HEK293T (cell line): ENCODE results near the gene MAST4.

Experiments
- CTCF ChIA-PET: fragments of 350-600 bp; formaldehyde crosslinking; extraction: SDS; loops from one replicate; lab custom pipeline; 2021; ENCODE audit warnings: antibody characterized with exemption, inconsistent platforms; lab: Yijun Ruan, JAX
- POLR2A ChIA-PET: fragments of 350-600 bp; formaldehyde crosslinking; extraction: SDS; loops from one replicate; lab custom pipeline; 2020; ENCODE audit warnings: antibody characterized with exemption, inconsistent platforms; lab: Yijun Ruan, JAX
- DNase-seq: peaks from one replicate; pipeline ENCODE4 v3.0.0; 2012; ENCODE audit warnings: mixed read lengths; ENCODE audit errors: extremely low spot score
- ARNT ChIP-seq: fragments of 450-650 bp; IDR thresholded peaks from 2 replicates; pipeline ENCODE4 v1.6.1; 2017; ENCODE audit warnings: mild to moderate bottlenecking
- BHLHE40 ChIP-seq: fragments of 450-650 bp; IDR thresholded peaks from 2 replicates; pipeline ENCODE4 v1.6.1; 2016; ENCODE audit warnings: mild to moderate bottlenecking, moderate library complexity, borderline replicate concordance
- CTBP1 ChIP-seq: fragments of 450-650 bp; IDR thresholded peaks from 2 replicates; pipeline ENCODE4 v1.6.1; 2016; ENCODE audit warnings: borderline replicate concordance
- ELF4 ChIP-seq: fragments of 450-650 bp; IDR thresholded peaks from 2 replicates; pipeline ENCODE4 v1.6.1; 2017; ENCODE audit warnings: antibody characterized with exemption
- FOXA1 ChIP-seq: fragments of 450-650 bp; IDR thresholded peaks from 2 replicates; pipeline ENCODE4 v1.6.1; 2016; ENCODE audit warnings: mild to moderate bottlenecking
- FOXK2 ChIP-seq: fragments of 450-650 bp; IDR thresholded peaks from 2 replicates; pipeline ENCODE4 v1.6.1; 2016; ENCODE audit warnings: mild to moderate bottlenecking
- FOXM1 ChIP-seq: fragments of 450-650 bp; IDR thresholded peaks from 2 replicates; pipeline ENCODE4 v1.6.1; 2017; ENCODE audit warnings: mild to moderate bottlenecking, borderline replicate concordance
- HDGF ChIP-seq: fragments of 450-650 bp; IDR thresholded peaks from 2 replicates; pipeline ENCODE4 v1.6.1; 2017; ENCODE audit warnings: antibody characterized with exemption, borderline replicate concordance
- L3MBTL2 ChIP-seq: fragments of 450-650 bp; conservative IDR thresholded peaks from 2 replicates; pipeline ENCODE4 v1.6.1; 2016; ENCODE audit warnings: mild to moderate bottlenecking
- LEF1 ChIP-seq: fragments of 450-650 bp; IDR thresholded peaks from 2 replicates; pipeline ENCODE4 v1.6.1; 2017; ENCODE audit warnings: mild to moderate bottlenecking, borderline replicate concordance
- NFRKB ChIP-seq: fragments of 450-650 bp; IDR thresholded peaks from 2 replicates; pipeline ENCODE4 v1.6.1; 2016; ENCODE audit warnings: mild to moderate bottlenecking, moderate library complexity
- PKNOX1 ChIP-seq: fragments of 450-650 bp; IDR thresholded peaks from 2 replicates; pipeline ENCODE4 v1.6.1; 2016
- SP1 ChIP-seq: fragments of 450-650 bp; IDR thresholded peaks from 2 replicates; pipeline ENCODE4 v1.6.1; 2017
- SUZ12 ChIP-seq: fragments of 450-650 bp; IDR thresholded peaks from 2 replicates; pipeline ENCODE4 v1.6.1; 2016; ENCODE audit warnings: mild to moderate bottlenecking
- TARDBP ChIP-seq: fragments of 450-650 bp; IDR thresholded peaks from 2 replicates; pipeline ENCODE4 v1.6.1; 2016
- ZNF384 ChIP-seq: fragments of 450-650 bp; IDR thresholded peaks from 2 replicates; pipeline ENCODE4 v1.6.1; 2016

MAST4 gene

GRCh38 chr5:67065696-67066095 is 469.5 kb downstream of the MAST4 start:
- ChIA-PET CTCF (no interaction called here), POLR2A (no interaction called here)
- no peak for DNase-seq

GRCh38 chr5:67066815-67067214 is 470.6 kb downstream of the MAST4 start:
- POLR2A ChIA-PET = no interaction called here
- TF ChIP-seq CTBP1 = no peak
- TF ChIP-seq NFRKB = no peak
- TF ChIP-seq L3MBTL2 = no peak
- TF ChIP-seq HDGF = no peak
- no peak for TF ChIP-seq SP1
- TF ChIP-seq TARDBP = no peak
- no peak for TF ChIP-seq SUZ12
- TF ChIP-seq FOXA1 = no peak
- TF ChIP-seq ELF4 = no peak
- no peak for TF ChIP-seq BHLHE40
- no peak for TF ChIP-seq ARNT
- TF ChIP-seq FOXM1 = no peak
- CTCF ChIA-PET = no interaction called here
- DNase-seq = no peak

More at GRCh38 chr5:67065696-67066095, 469.5 kb downstream of the MAST4 start:
- TF ChIP-seq SUZ12 (no peak), FOXA1 (no peak), SP1 (no peak), BHLHE40 (no peak), CTBP1 (no peak), ARNT (no peak)

DNA sequence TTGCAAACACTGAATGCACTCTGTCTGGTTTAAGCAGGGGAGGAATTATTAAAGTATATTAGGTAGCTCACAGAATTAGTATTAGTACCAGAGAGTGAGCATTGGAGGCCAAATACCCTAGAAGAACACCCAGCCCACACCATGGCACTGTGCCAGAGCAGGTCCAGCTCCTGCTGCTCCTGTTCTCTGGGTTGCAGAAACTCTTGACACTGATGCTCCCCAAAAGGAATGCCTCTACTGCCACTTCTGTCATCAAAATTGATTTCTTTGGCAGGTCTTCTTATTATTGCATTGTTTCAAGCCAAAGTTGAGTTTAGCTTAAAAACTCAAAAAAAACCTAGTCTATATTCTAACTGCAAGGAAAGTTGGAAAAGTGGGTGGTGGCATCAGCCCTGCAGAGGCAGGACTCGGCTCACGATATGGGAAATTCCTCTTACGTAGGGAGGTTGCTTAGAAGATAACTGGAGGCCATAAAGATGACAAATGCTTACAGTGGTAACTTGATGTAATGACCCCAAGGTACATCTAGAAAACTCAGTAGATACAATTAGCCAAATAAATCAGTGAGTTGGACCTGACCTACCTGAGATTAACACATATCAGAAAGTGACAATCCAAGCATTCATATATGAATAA is 477.0 kb downstream of the MAST4 start:
- no peak for DNase-seq
- ChIA-PET POLR2A (no interaction called here), CTCF (no interaction called here)
- TF ChIP-seq PKNOX1 (0 out of 2 replicates have a peak, but pooled peaks have one; percentile 26), BHLHE40 (no peak)

GRCh38 chr5:67077296-67077695 is 481.1 kb downstream of the MAST4 start:
- CTCF ChIA-PET = no interaction called here

DNA sequence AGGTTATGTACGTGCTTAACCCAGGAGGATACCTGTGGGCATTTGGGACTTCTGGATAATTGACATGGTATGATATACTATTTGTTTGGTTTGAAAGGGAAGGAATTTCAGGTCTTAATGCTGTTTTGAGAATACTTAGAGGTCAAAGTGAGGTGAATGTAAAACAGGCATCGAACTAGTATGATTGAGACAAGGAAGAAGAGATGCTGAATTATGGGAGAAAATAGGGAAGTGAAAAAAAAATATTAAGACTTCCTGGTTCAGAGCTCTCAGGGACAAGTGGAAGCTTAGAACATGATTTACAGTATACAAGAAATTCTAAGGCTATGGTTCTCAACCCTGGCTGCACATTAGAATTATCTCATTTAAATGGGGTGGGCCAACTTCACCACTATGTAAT is 485.1 kb downstream of the MAST4 start:
- no peak for DNase-seq
- POLR2A ChIA-PET = no interaction called here
- TF ChIP-seq FOXA1 = no peak
- no peak for TF ChIP-seq SUZ12
- no peak for TF ChIP-seq ARNT
- TF ChIP-seq FOXM1 = no peak
- TF ChIP-seq NFRKB = no peak
- CTCF ChIA-PET = no interaction called here

More at GRCh38 chr5:67077296-67077695, 481.1 kb downstream of the MAST4 start:
- TF ChIP-seq ZNF384 (no peak), L3MBTL2 (no peak), ELF4 (no peak), PKNOX1 (no peak), BHLHE40 (no peak), SP1 (no peak), CTBP1 (no peak), FOXA1 (no peak), HDGF (no peak), SUZ12 (no peak), FOXK2 (no peak), LEF1 (no peak), FOXM1 (no peak)
- POLR2A ChIA-PET = no interaction called here
- DNase-seq = no peak

GRCh38 chr5:67082941-67083340 is 486.7 kb downstream of the MAST4 start:
- DNase-seq = no peak
- ChIA-PET CTCF (interaction anchor here (0.6 kb wide), 1 partner anchor 15 kb away, joined by 3 read pairs; no protein-coding TSS in a partner anchor), POLR2A (no interaction called here)
- TF ChIP-seq CTBP1 (no peak), FOXA1 (no peak), ARNT (no peak), ZNF384 (no peak)

DNA sequence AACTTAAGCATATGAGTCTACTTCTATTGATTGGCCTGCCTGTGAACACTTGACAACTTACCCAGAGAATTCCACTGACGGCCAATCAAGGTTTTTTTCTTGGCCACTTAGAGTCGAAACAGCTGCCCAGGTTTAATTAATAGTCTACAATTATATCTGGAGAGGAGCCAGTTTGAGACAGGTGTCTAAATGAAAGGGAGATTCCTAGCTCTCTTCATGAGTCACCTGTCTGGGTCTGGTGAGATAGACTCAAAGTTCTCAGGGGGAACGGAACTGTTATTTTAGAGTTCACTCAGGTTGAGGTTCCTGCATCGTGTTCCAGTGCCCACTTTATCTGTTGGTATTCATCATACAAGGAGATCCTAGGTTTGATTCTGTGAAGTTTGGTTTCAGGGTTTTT is 489.4 kb downstream of the MAST4 start:
- ChIA-PET POLR2A (no interaction called here), CTCF (no interaction called here)
- no peak for DNase-seq
- no peak for TF ChIP-seq ELF4
- no peak for TF ChIP-seq BHLHE40
- no peak for TF ChIP-seq TARDBP
- no peak for TF ChIP-seq FOXK2
- TF ChIP-seq ARNT = no peak
- TF ChIP-seq FOXA1 = no peak
- no peak for TF ChIP-seq LEF1

GRCh38 chr5:67089200-67089725 is 493.1 kb downstream of the MAST4 start:
- TF ChIP-seq SP1 = no peak
- no peak for TF ChIP-seq CTBP1
- no peak for TF ChIP-seq L3MBTL2
- TF ChIP-seq PKNOX1 = no peak
- no peak for TF ChIP-seq SUZ12
- TF ChIP-seq ELF4 = no peak
- no peak for TF ChIP-seq NFRKB
- no peak for TF ChIP-seq HDGF
- TF ChIP-seq LEF1 = no peak
- TF ChIP-seq BHLHE40 = no peak
- TF ChIP-seq ZNF384 = no peak
- TF ChIP-seq TARDBP = no peak
- TF ChIP-seq FOXK2 = no peak
- no peak for TF ChIP-seq ARNT
- TF ChIP-seq FOXM1 = no peak
- CTCF ChIA-PET = no interaction called here
- POLR2A ChIA-PET = no interaction called here
- DNase-seq = no peak
